GM18505 (cell line): Measurements from ENCODE around the gene LMF2.
"Not testable (repeated sequence)": the region's sequence is repeated elsewhere in the genome, so short reads cannot be mapped to it uniquely, and the experiment has no call there.

Experiments used
- ATAC-seq: cut with Tn5 transposase; IDR thresholded peaks from one replicate; pipeline ENCODE4 v1.9.1; 2021; ENCODE audit not compliant: unreplicated experiment
- POLR2A ChIP-seq: IDR thresholded peaks from 4 replicates; pipeline ENCODE4 v1.6.1; 2011; ENCODE audit warnings: borderline replicate concordance; ENCODE audit not compliant: insufficient read depth, insufficient read length; ENCODE audit errors: extremely low read depth

The LMF2 gene

DNA sequence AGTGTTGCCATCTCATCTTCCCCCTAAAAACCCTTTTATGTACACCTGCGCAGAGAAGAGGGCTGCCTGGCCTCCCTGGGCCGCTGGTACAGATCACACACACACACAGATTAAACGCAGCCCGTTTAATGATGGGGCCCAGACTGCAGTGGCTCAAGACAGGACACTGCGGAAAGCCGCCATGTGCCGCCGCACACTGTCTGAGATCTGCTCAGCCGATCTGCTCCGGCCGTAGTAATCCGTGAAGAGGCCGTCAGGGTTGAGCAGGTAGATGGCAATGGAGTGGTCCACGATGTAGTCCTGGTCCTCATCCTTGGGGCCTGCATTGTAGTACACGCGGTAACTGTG is 15.9 kb upstream of the LMF2 start:
- ATAC-seq = no peak
- TF ChIP-seq POLR2A = no peak

DNA sequence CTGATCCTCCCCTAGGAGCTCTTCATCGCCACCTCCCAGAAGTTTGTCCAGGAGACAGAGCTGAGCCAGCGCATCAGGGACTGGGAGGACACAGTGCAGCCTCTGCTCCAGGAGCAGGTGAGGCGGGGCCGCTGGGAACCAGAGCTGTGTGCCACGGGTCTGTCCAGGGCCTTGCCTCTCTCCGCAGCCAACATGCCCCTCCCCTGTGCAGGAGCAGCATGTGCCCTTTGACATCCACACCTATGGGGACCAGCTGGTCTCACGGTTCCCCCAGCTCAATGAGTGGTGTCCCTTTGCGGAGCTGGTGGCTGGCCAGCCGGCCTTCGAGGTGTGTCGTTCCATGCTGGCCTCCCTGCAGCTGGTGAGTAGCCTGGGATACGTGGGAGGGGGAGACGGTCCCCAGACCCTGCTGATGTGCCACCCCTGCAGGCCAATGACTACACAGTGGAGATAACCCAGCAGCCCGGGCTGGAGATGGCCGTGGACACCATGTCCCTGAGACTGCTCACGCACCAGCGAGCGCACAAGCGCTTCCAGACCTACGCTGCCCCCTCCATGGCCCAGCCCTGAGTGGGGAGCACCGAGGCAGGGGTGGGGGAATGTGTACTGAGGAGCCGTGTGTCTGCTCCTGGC is 15.4 kb upstream of the LMF2 start:
- no peak for ATAC-seq

DNA sequence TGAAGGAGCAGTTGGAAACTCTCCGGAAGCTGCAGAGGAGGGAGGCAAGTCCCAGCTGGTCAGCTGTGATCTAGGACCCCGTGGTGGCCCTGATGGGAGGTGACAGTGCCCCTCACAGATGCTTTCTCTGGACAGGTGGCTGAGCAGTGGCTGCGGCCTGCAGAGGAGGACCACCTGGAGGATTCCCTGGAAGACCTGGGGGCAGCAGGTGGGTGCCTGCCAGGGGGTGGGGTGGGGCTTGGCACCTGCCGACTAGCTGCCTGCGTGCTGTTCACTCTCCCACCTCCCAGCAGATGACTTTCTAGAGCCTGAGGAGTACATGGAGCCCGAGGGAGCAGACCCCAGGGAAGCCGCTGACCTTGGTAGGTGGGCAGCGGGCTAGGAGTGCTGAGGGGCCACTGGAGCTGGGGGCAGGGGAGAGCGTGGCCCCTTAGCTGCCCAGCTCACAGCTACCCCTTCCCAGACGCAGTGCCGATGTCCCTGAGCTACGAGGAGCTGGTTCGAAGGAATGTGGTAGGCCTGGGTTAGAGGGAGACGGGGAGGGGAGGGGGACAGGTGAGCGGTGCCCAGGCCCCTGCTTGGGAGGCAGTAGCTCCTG is 14.8 kb upstream of the LMF2 start:
- no peak for ATAC-seq
- TF ChIP-seq POLR2A = no peak

More for the DNA sequence above, 15.4 kb upstream of the LMF2 start:
- TF ChIP-seq POLR2A = no peak

DNA sequence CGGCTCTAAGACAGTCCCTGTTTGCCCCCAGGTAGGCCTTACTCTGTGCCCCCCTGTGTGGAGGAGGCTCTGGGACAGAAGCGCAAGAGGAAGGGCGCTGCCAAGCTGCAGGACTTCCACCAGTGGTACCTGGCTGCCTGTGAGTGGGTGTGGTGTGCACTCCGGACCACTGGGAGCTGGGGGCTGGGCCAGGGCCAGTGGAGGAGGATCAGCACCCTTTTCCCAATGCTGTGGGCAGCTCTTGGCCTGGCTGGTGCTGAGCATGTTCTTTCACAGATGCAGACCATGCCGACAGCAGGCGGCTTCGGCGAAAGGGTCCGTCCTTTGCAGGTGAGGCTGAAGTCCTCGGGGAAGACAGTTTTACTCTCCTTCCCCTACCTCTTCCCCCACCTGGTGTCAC is 14.2 kb upstream of the LMF2 start:
- no peak for ATAC-seq

DNA sequence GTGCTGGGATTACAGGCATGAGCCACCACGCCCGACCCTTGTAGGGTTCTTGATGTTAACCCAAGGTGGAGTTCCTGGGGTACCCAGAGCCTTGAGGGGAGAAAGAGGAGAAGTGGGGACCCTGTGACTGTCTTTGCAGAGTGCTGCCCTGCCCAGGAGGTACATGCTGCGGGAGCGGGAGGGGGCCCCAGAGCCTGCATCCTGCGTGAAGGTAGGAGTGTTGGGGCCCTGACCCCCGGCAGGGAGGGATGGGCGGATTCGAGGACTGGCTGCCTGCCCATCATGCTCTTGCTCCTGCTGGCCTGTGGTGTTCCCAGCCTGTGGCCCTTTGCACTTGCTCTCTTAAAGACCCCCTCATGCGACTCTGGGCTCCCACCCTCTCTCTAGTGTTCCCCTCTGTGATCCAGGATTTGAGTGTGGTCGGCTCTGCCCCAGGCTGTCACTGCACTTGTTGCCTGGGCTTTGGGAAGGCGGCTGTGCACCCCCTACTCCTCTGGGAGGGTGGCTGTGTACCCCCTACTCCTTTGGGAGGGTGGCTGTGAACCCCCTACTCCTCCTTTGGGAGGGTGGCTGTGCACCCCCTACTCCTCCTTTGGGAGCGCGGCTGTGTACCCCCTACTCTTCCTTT is 13.4 kb upstream of the LMF2 start:
- ATAC-seq = no peak
- no peak for TF ChIP-seq POLR2A

More for the DNA sequence above, 14.2 kb upstream of the LMF2 start:
- no peak for TF ChIP-seq POLR2A

DNA sequence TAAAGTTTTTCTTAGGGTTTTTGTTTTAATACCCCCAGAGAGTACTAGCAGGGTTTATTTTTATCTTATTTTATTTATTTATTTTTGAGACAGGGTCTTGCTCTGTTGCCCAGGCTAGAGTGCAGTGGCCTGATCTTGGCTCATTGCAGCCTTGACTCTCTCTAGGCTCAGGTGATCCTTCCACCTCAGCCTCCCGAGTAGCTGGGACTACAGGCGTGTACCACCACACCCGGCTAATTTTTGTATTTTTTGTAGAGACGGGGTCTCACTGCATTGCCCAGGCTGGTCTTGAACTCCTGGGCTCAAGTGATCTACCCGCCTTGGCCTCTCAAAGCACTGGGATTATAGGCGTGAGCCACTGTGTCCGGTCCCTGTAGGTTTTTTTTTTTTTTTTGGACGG is 12.7 kb upstream of the LMF2 start:
- not testable (repeated sequence) for ATAC-seq

DNA sequence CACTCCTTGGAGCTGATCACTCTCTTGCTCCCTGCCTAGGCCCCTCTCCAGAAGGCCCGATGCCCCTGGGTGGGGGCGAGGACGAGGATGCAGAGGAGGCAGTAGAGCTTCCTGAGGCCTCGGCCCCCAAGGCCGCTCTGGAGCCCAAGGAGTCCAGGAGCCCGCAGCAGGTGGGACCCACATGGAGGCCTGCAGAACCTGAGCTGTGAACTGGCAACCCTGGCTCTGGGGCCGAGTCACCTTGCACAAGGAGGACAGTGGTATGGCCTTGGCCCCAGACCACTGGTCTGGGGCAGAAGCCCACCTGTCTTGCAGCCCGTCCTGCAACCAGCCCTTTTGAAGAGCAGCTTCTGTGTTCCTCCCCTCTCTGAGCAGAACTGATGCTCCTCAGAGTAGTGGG is 11.6 kb upstream of the LMF2 start:
- no peak for ATAC-seq
- no peak for TF ChIP-seq POLR2A

DNA sequence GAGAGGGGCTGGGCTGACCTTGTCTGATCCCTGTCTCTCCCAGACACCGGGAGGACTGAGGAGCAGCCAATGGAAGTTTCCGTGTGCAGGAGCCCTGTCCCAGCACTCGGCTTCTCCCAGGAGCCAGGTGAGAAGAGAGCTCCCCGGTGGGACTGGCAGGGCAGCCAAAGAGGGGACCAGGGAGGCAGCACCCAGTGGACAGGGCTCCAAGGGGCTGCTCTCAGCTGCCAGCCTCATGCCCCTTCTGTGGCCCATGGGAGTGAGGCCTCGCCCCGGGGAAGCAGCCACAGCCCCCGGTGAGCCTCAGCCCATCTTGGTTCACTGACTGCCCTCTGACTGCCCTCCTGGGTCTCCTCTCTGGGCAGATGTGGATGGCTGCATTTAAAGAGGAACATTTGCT is 11.1 kb upstream of the LMF2 start:
- TF ChIP-seq POLR2A = no peak
- no peak for ATAC-seq

DNA sequence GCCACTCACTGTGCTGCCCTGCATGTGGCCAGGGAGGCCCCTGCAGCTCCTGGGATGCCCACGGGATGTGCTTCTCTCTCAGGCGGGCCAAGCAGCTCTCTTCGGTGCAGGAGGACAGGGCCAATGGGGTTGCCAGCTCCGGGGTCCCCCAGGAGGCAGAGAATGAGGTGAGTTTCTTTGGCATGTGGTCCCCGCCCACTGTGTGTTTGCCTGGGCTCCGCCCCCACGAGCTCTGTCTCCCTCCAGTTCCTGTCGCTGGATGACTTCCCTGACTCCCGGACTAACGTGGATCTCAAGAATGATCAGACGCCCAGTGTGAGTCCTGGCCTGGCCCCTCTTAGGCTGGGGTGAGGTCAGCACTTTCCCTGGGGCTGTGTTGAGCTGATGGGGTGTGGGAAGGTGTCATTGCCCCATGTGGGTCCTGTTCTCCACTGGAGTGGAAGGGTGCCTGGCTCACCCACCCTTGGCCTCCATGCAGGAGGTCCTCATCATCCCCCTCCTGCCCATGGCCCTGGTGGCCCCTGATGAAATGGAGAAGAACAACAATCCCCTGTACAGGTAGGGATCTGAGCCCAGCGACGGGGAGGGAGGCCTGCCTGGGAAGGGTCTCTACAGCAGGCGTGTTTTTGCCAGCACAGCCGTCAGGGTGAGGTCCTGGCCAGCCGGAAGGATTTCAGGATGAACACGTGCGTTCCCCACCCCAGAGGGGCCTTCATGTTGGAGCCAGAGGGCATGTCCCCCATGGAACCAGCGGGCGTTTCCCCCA is 10.2 kb upstream of the LMF2 start:
- ATAC-seq = no peak
- no peak for TF ChIP-seq POLR2A

DNA sequence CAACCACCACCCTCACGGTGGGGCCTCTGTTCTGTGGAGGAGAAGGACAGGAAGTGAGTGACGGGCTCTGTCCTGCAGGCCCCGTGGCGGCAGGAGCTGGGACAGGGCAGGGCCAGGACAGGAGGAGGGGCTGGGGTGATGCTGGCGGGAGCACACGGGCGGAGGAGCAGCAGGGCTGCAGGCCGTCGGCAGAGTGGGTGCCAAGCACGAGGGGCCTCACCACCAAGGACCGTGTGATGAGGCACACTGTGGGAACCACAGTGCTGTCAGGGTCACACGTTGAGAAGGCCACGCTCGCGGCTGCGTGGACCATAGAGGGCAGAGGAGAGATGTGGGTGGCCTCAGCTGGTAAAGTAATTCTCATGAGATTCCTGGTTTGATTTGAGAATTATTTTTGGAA is 9.4 kb upstream of the LMF2 start:
- ATAC-seq = no peak
- no peak for TF ChIP-seq POLR2A

DNA sequence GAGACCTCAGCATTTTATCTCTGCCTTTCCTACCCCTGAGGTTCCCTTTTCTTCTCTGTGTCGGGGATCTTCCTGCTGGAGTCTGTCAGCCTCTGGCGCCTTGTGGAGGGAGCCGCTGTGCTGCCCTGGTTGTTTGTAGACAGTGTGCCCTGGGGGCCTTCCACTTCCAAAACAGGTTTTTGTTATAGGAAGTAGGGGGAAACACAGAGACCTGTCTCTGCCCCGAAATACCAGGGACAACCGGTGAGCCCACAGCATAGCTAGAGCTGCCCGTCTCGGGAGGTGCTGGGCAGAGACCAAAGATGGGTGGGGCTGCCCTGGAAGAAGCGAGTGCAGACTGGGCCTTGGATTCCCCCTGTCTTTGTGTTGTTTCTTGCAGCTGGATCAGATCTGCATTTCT is 8.6 kb upstream of the LMF2 start:
- no peak for TF ChIP-seq POLR2A

DNA sequence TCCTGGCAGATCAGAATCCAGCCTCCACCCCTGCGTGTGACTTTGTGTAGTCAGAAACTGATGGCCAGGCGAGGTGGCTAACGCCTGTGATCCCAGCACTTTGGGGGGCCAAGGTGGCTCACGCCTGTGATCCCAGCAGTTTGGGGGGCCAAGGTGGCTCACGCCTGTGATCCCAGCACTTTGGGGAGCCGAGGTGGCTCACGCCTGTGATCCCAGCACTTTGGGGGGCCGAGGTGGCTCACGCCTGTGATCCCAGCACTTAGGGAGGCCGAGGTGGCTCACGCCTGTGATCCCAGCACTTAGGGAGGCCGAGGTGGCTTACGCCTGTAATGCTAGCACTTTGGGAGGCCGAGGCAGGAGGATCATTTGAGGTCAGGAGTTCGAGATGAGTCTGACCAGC is 5.7 kb upstream of the LMF2 start:
- TF ChIP-seq POLR2A = no peak
- no peak for ATAC-seq

More for the DNA sequence above, 8.6 kb upstream of the LMF2 start:
- no peak for ATAC-seq

DNA sequence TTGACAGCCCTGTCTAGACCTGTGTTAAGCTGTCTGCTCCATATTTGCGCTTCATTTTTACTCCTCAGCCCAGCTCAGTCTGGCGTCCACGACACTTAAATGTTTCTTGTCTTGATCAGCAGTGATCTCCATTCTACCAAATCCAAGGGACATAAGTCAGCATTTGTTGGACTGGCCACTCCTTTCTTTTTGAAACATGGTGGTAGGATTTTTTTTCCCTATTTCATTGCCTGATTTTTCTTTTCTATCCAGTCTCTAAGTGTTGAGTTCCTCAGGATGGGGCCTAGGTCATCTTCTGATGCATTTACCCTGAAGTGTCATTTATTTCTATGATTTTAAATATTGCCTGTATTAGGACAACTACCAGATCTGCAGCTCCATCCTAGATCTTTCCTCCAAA is 1.4 kb upstream of the LMF2 start:
- ATAC-seq = no peak
- no peak for TF ChIP-seq POLR2A
